Chondrocyte (in vitro differentiated cells): Measurements from ENCODE around the gene MACROD2. TPM values are rescaled to one million over a fixed set of nuclear protein-coding genes. Genes with fewer than 3 reads are reported as not detected.

Source experiments
- DNase-seq: peaks from one replicate; pipeline ENCODE4 v3.0.0; 2021; ENCODE audit warnings: mixed read lengths, low spot score
- H3K27ac Mint-ChIP-seq: one replicate; pipeline ENCODE4 v1.8.0; 2021; ENCODE audit warnings: mild to moderate bottlenecking, moderate library complexity, mixed read lengths; ENCODE audit not compliant: unreplicated experiment
- H3K27me3 Mint-ChIP-seq: 2 replicates; pipeline ENCODE4 v1.8.0; 2021; ENCODE audit warnings: low read depth, mixed read lengths
- H3K36me3 Mint-ChIP-seq: 2 replicates; pipeline ENCODE4 v1.8.0; 2021; ENCODE audit warnings: low read depth, mixed read lengths
- H3K4me1 Mint-ChIP-seq: 2 replicates; pipeline ENCODE4 v1.8.0; 2021; ENCODE audit warnings: low read depth, mild to moderate bottlenecking, mixed read lengths
- H3K4me3 Mint-ChIP-seq: one replicate; pipeline ENCODE4 v1.8.0; 2021; ENCODE audit warnings: mild to moderate bottlenecking, moderate library complexity, mixed read lengths; ENCODE audit not compliant: unreplicated experiment
- H3K9me3 Mint-ChIP-seq: 2 replicates; pipeline ENCODE4 v1.8.0; 2021; ENCODE audit warnings: low read depth, mixed read lengths
- total RNA-seq: library from RNA; stranded (reverse); gene quantifications from 3 replicates; pipeline ENCODE4 v1.2.1, GENCODE V29; 2021
- TF ChIP-seq, protein P1 (sequence below): fragments of 200-600 bp; sonication (generic); IDR thresholded peaks from 2 replicates; pipeline ENCODE4 v1.5.0; 2021; ENCODE audit warnings: antibody characterized with exemption, mild to moderate bottlenecking, moderate library complexity

MACROD2 gene
- total RNA-seq, 1 donor from 2014 or later: 3.2 TPM

DNA sequence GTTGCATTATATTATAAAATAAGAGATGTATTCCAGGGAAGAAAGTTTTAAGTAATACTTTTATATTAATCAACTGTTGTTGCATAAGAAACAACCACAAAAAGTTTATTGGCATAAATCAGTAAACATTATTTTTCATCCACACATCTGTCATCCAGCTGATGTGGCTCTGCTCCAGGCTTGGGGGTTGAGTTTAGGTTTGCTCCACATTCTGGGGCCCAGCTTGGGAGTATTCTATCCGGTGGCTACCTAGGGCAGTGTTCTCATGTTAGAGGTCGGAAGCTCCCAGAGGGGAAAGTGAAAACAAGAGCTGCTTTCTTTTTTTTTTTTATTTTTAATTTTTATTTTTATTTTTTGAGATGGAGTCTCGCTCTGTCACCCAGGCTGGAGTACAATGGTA lies 1070.5 kb downstream of the MACROD2 start:
- Mint-ChIP-seq H3K4me3 (no peak overlapping the region), H3K4me1 (peaks cover 3% of the 10 kb centered on the region), H3K36me3 (no peaks in the 10 kb centered on the region), H3K27ac (no peak overlapping the region), H3K9me3 (peaks cover 2% of the 10 kb centered on the region), H3K27me3 (no peaks in the 10 kb centered on the region)
- no peak for DNase-seq
- TF ChIP-seq, protein P1, sequence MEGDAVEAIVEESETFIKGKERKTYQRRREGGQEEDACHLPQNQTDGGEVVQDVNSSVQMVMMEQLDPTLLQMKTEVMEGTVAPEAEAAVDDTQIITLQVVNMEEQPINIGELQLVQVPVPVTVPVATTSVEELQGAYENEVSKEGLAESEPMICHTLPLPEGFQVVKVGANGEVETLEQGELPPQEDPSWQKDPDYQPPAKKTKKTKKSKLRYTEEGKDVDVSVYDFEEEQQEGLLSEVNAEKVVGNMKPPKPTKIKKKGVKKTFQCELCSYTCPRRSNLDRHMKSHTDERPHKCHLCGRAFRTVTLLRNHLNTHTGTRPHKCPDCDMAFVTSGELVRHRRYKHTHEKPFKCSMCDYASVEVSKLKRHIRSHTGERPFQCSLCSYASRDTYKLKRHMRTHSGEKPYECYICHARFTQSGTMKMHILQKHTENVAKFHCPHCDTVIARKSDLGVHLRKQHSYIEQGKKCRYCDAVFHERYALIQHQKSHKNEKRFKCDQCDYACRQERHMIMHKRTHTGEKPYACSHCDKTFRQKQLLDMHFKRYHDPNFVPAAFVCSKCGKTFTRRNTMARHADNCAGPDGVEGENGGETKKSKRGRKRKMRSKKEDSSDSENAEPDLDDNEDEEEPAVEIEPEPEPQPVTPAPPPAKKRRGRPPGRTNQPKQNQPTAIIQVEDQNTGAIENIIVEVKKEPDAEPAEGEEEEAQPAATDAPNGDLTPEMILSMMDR: no peak

DNA sequence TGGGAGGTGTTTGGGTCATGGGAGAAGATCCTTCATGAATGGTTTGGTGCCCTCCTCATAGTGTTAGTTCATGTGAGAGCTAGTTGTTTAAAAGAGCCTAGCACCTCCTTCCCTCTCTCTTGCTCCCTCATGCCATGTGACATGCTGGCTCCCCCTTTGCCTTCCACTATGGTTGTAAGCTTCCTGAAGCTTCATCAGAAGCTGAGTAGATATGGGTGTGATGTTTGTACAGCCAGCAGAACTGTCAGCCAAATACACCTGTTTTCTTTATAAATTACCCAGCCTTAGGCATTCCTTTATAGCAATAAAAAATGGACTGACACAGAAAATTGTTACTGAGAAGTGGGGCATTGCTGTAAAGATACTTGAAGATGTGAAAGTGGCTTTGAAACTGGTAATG lies 1073.2 kb downstream of the MACROD2 start:
- no peak overlapping the region for H3K27ac Mint-ChIP-seq
- TF ChIP-seq, protein P1: no peak
- H3K36me3 Mint-ChIP-seq: no peaks in the 10 kb centered on the region
- H3K4me1 Mint-ChIP-seq: no peaks in the 10 kb centered on the region
- no peaks in the 10 kb centered on the region for H3K27me3 Mint-ChIP-seq
- H3K9me3 Mint-ChIP-seq: peaks cover 2% of the 10 kb centered on the region
- no peak for DNase-seq
- no peak overlapping the region for H3K4me3 Mint-ChIP-seq

DNA sequence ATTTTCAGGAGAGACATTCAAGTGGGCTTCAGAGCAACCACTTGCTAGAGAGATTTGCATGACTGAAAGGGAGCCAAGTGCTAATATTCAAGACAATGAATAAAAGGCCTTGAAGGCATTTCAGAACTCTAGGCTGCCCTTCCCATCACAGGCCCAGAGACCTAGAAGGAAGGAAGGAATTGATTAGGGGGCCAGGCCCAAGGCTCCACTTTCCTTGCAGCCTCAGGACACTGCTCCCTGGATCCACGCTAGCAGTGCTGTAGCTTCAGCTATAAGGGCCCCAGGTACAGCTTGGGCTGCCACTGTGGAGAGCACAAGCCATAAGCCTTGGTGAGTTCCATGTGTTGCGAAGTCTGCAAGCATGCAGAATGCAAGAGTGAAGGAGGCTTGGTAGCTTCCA lies 1074.0 kb downstream of the MACROD2 start:
- TF ChIP-seq, protein P1: no peak
- Mint-ChIP-seq H3K4me1 (no peaks in the 10 kb centered on the region), H3K27ac (no peak overlapping the region), H3K9me3 (peaks cover 2% of the 10 kb centered on the region), H3K36me3 (no peaks in the 10 kb centered on the region), H3K27me3 (peaks cover 1% of the 10 kb centered on the region), H3K4me3 (no peak overlapping the region)
- DNase-seq: no peak

DNA sequence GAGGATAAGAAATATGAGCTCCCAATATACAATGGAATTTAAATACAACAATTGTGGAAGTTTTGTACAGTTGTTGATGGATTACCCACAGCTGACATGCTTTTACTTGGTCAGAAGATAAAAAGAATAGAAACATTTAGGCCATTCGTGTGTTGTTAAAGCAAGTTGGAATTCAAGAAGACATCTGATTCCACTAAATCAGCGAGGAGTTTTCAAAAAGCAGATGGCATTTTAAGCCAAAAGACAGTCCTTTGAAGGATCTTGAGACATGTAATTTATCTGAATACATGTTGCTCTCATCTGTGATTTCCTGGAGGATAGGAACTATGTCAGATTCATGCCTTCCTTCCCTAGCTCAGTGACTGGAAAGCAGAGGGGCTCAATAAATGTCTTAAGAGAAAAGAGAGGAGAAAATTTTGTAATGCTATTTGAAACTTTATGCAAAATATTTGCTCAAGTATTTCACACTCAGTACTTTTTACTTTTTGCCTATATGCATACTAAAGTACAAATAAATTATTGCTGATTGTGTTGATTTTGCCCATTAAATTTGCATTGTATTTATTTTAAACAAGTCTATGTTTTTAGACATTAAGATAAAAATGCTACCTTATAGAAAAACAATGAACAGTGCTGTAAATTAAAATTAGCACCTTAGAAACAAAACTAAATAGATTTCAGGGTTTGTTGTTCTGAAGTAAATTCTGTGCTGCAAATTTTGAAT lies 1075.9 kb downstream of the MACROD2 start:
- H3K4me1 Mint-ChIP-seq: no peaks in the 10 kb centered on the region
- H3K27ac Mint-ChIP-seq: no peak overlapping the region
- no peak for DNase-seq
- TF ChIP-seq, protein P1: no peak
- H3K36me3 Mint-ChIP-seq: no peaks in the 10 kb centered on the region
- H3K9me3 Mint-ChIP-seq: peaks cover 2% of the 10 kb centered on the region
- H3K4me3 Mint-ChIP-seq: no peak overlapping the region
- peaks cover 4% of the 10 kb centered on the region for H3K27me3 Mint-ChIP-seq

DNA sequence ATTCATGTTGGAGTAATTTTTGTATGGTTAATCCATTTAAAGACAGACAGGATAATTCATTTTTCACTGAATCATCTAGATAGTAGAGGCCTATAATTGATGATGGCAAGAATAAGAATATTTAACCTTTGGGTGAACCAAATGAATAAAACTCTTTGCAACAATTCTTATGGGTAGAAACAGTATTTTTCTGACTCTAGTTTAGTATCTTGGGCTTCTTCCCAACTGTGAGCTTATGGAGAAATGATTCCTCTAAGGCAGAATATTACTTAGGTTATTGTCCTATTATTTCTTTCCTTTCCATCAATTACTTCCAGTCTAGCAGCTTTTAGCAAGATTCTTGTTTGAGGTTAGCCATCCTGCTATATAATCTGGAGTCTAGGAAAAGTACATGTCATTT lies 1077.0 kb downstream of the MACROD2 start:
- Mint-ChIP-seq H3K27ac (no peak overlapping the region), H3K4me3 (no peak overlapping the region), H3K4me1 (no peaks in the 10 kb centered on the region)

More for the DNA sequence above, 1077.0 kb downstream of the MACROD2 start:
- H3K27me3 Mint-ChIP-seq: peaks cover 4% of the 10 kb centered on the region
- TF ChIP-seq, protein P1: no peak
- no peaks in the 10 kb centered on the region for H3K36me3 Mint-ChIP-seq
- peaks cover 2% of the 10 kb centered on the region for H3K9me3 Mint-ChIP-seq
- DNase-seq: no peak
